IPS-15b (cell line): Measurements from ENCODE around the gene COPS9.
A peak's percentile ranks its signal among the peaks of the same experiment; 100 is the strongest.

ENCODE experiments used
- H3K27me3 ChIP-seq: one replicate; pipeline ENCODE4 v1.6.1; 2013; ENCODE audit warnings: low read length; ENCODE audit not compliant: control insufficient read depth, insufficient read depth
- H3K36me3 ChIP-seq: one replicate; pipeline ENCODE4 v1.6.1; 2013; ENCODE audit warnings: low read length; ENCODE audit not compliant: control insufficient read depth, insufficient read depth
- H3K4me1 ChIP-seq: one replicate; pipeline ENCODE4 v1.6.1; 2013; ENCODE audit warnings: mild to moderate bottlenecking, low read length; ENCODE audit not compliant: control insufficient read depth, insufficient read depth
- H3K4me3 ChIP-seq: one replicate; pipeline ENCODE4 v1.5.1; 2013; ENCODE audit warnings: low read depth, low read length
- H3K9ac ChIP-seq: one replicate; pipeline ENCODE4 v1.6.1; 2013; ENCODE audit warnings: low read depth, mild to moderate bottlenecking, low read length
- H3K9me3 ChIP-seq: one replicate; pipeline ENCODE4 v1.6.1; 2013; ENCODE audit warnings: mild to moderate bottlenecking, low read length; ENCODE audit not compliant: control insufficient read depth, insufficient read depth

The COPS9 gene

DNA sequence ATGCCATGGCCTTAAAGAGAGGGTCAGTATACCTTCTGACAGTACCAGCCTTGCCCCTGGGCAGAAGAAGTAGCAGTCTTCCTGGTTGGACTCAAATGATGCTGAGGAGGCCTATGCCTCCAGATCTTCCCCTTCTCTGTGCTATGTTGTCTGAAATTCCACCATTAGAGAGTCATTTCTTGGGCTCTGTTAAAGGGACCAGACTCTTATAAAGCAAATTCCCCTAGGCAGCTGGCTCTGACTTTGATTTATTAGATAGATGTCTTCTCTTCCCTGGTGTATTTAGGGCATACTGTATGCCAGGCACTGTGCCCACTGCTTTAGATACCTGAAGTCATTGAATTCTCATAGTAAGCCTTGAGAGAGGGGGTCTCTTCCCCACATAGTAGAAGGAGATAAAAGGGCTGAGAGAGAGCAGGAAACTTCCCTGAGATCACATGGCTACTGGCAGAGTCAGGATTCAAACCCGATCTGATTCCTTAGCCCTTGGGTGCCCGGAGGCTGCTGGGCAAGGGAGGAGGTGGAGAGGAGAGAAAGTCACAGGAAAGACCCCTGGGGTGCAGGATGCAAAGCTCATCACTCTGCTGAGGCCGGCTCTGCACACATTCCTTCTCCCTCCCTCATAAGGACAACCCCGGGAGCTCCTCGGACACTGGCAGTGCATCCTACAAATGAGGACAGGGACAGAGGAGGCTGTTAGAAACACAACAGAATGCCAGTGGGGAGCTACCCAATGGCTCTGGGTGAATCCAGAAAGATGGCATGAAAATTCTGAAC, 23.0 kb downstream of the COPS9 start:
- H3K36me3 ChIP-seq, result no peaks in the 10 kb centered on the region
- H3K4me3 ChIP-seq, result no peak overlapping the region
- no peaks in the 10 kb centered on the region for H3K9me3 ChIP-seq
- H3K27me3 ChIP-seq, result no peaks in the 10 kb centered on the region
- H3K4me1 ChIP-seq, result no peaks in the 10 kb centered on the region
- no peak overlapping the region for H3K9ac ChIP-seq

DNA sequence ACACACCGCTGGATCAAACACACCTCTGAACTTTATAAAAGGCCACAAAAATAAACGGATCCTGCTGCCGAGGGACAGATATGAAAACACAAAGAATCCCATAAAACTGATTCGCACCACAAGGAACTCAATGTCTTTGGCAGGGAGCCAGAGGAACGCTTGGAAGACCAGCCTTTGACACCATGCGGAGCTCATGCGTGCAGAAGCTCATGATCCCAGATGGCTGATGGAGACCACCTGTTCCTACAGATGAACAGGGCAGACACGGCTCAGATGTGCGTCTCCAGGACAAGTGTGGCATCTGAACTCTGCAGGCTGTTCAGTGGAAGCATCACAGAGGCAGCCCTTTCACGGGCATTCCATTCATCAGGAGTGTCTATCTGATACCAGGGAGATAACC, 24.9 kb downstream of the COPS9 start:
- Histone ChIP-seq H3K9me3 (no peaks in the 10 kb centered on the region), H3K27me3 (no peaks in the 10 kb centered on the region), H3K36me3 (no peaks in the 10 kb centered on the region), H3K4me1 (no peaks in the 10 kb centered on the region), H3K9ac (no peak overlapping the region), H3K4me3 (no peak overlapping the region)

DNA sequence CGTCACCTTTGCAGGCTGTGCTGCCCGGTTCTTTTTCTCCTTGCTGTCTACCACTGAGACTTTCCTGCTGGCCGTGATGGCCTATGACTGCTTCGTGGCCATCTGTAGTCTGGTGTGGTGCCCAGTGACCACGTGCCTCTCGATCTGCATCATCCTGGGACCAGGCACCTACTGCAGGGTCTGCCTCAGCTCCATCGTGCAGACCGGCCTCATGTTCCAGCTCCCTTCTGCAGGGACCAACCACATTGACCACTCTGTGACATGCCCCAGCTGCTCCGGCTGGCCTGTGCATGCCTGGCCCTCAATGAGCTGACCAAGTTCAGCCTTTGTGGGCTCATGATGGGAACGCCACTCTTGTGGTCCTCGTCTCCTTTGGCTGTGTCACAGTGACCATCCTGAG, 26.7 kb downstream of the COPS9 start:
- H3K4me1 ChIP-seq, result no peaks in the 10 kb centered on the region
- H3K9me3 ChIP-seq, result no peaks in the 10 kb centered on the region
- H3K9ac ChIP-seq, result no peak overlapping the region
- H3K4me3 ChIP-seq, result no peak overlapping the region
- no peaks in the 10 kb centered on the region for H3K27me3 ChIP-seq
- H3K36me3 ChIP-seq, result no peaks in the 10 kb centered on the region

DNA sequence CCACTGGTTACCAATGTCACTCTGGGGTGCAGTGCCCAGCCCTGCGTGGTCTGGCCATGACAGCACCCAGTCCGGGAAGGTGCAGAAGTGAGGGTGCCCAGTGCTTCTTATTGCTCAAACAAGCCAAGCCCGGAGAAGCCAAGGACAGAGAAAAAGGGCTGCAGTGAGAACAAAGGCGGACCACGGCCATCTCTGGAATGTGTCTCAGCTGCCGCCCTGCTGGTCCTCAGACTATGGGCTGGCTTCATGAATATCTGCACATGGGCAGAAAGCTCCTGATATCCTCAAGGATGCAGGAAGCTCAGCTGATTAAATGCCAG, 28.7 kb downstream of the COPS9 start:
- Histone ChIP-seq H3K27me3 (no peaks in the 10 kb centered on the region), H3K36me3 (no peaks in the 10 kb centered on the region), H3K9ac (no peak overlapping the region), H3K4me1 (no peaks in the 10 kb centered on the region), H3K4me3 (no peak overlapping the region), H3K9me3 (no peaks in the 10 kb centered on the region)

DNA sequence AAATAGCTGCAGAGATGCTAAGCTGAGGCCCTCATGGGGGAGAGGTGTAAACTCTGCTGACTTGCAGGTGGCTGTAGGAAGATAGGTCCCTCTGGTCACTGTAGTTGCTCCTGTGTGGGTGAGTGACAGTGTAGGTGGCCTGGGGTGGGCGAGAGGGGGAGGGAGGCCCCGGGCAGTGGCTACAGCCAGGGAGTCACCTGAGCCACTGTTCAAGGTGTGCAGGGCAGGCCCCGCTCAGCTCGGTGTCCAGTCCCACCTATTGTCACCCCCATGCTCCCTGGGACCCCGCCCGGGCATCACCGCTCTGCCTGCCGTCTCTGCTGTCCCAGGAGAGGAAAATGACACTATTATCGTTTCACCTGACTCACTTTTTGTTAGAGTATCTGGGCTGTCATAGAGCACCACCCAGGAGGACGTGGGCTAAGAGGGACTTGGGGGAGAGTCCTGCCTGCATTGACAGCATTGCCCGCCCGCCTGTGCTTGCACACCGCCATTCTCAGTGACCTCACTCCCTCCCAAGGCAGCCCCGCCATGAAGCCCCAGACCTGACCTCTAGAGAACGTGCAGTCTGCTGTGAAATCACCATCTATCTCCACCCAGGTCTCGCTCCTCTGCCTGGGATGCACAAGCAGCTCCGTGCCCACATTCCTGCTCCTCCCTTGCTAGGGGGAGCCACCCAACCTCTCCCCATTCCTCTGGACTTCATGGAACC, 29.2 kb downstream of the COPS9 start:
- Histone ChIP-seq H3K4me3 (no peak overlapping the region), H3K4me1 (no peaks in the 10 kb centered on the region), H3K9ac (no peak overlapping the region), H3K27me3 (no peaks in the 10 kb centered on the region), H3K9me3 (no peaks in the 10 kb centered on the region), H3K36me3 (no peaks in the 10 kb centered on the region)

DNA sequence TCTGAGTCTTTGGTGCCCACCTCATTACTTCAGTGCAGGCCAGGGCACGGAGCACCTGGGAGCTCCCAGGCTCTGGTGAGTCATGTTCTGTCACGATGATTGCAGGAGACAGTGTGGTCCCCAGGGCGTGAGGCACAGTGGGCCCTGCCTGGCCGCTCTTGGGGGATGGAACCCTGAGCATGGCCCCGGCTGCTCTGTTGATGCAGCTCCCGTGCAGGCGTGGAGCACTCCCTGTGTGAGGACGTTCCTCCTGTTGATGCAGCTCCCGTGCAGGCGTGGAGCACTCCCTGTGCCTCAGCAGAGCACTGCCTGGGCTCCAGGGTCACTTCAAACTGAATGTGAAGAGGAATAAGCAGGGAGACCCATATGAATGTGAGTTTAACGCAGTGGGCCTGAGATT, 30.1 kb downstream of the COPS9 start:
- Histone ChIP-seq H3K9me3 (no peaks in the 10 kb centered on the region), H3K4me3 (no peak overlapping the region), H3K9ac (no peak overlapping the region), H3K27me3 (no peaks in the 10 kb centered on the region), H3K4me1 (no peaks in the 10 kb centered on the region), H3K36me3 (no peaks in the 10 kb centered on the region)

DNA sequence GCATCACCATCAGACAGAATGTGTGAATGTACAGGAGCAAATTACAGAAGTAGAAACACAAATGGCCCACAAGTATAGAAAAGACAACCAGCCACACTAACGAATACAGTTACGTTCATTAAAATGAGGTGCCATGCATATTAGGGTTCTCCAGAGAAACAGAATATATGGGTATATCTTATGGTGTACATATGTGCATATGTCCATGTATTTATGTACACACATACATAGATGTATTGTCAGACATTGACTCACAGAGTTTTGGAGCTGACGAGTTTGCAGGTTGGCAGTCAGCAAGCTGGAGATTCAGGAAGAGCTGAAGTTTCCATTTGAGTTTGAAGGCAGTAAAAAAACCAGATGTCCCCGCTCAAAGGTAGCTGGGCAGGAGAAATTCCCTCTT, 33.0 kb downstream of the COPS9 start:
- Histone ChIP-seq H3K36me3 (no peaks in the 10 kb centered on the region), H3K4me3 (no peak overlapping the region), H3K9me3 (no peaks in the 10 kb centered on the region), H3K27me3 (no peaks in the 10 kb centered on the region), H3K4me1 (no peaks in the 10 kb centered on the region), H3K9ac (no peak overlapping the region)

DNA sequence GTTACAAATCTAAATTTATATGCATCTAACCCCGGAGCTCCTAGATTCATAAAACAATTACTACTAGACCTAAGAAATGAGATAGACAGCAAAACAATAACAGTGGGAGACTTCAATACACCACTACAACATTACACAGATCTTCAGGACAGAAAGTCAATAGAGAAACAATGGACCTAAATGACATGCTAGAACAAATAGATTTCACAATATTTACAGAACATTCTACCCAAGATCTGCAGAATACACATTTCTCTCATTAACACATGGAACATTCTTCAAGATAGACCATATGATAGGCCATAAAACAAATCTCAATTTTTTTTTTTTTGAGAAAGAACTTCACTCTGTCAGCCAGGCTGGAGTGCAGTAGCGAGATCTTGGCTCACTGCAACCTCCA, 37.8 kb downstream of the COPS9 start:
- Histone ChIP-seq H3K4me3 (no peak overlapping the region), H3K9me3 (no peaks in the 10 kb centered on the region), H3K27me3 (peaks cover 25% of the 10 kb centered on the region), H3K36me3 (no peaks in the 10 kb centered on the region), H3K9ac (no peak overlapping the region), H3K4me1 (no peaks in the 10 kb centered on the region)

DNA sequence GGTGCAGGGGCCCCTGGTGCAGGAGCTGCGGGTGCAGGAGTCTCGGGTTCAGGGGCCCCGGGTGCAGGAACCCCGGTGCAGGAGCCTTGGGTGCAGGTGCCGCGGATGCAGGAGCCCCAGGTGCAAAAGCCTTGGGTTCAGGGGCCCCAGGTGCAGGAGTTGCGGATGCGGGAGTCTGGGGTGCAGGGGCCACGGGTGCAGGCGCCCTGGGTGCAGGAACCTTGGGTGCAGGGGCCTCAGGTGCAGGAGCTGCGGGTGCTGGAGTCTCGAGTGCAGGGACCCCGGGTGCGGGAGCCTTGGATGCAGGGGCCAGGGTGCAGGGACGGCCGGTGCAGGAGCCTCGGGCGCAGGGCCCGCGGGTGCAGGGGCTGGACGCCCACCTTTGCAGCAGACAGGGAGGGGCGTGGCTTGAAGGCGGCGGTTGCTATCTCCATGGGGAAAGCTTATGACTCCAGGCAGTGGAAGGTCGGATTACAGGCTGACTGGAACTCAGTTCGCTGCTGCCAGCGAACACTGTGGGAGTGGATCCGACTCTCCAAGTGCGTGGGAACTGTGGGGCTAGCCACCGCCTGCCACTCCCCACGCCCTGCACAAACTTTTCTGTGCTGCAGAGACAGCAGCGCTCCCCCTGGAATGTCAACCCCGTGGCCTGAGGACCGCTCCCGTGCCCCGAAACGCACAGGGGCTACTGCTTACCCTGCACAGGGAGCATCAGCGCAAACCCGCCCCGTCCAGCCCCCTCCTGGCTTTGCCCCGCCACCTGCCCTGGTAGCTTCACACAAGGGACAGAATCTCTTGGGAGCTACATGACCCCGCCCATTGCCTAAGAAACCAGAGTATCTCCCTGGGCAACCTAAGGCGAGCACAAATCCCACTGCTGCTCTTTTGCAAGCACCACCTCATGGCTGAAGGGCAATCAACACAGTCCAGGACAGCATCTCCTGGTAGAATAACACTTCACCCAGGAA, 40.3 kb downstream of the COPS9 start:
- Histone ChIP-seq H3K9me3 (no peaks in the 10 kb centered on the region), H3K4me3 (peak overlapping the region; percentile 82), H3K9ac (no peak overlapping the region), H3K4me1 (no peaks in the 10 kb centered on the region), H3K36me3 (no peaks in the 10 kb centered on the region), H3K27me3 (peaks cover 25% of the 10 kb centered on the region)

DNA sequence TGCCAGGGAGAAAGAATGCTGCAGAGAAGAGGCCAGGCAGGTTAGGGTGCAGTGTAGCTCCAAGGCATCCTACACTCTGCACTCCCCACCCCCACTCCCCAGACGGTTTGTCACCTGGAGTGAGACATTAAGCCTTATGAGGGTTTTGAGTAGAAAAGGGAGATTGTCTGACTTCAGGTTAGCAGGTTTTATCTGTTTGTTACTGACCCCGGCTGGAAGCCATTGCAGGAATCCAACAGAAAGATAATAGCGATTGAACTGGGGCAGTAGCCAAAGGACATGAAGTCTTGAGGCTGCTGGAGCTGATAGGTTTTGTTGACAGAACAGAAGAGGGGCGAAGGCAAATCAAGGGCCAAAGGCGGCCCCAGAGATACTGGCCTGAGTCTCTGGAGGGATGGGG, 46.8 kb downstream of the COPS9 start:
- H3K27me3 ChIP-seq, result peaks cover 3% of the 10 kb centered on the region
- H3K4me3 ChIP-seq, result no peak overlapping the region
- no peaks in the 10 kb centered on the region for H3K36me3 ChIP-seq
- peaks cover 2% of the 10 kb centered on the region for H3K4me1 ChIP-seq
- H3K9me3 ChIP-seq, result no peaks in the 10 kb centered on the region
- no peak overlapping the region for H3K9ac ChIP-seq

DNA sequence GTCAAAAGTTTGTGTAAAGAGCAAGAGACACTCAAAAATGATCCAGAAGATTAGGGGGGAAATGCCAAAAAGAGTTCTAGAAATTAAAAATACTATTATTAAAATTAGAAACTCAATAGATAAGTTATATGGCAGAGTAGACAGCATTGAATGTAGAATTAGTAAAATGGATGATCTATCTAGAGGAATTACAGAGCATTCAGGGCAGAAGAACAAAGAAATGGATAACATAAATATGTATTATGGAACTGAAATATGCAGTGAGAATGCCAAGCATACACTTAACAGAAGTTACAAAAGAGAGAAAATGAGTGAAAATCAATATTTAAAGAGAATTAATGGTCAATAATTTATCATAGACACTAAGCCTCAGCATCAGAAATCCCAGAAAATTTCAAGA, 49.5 kb downstream of the COPS9 start:
- Histone ChIP-seq H3K27me3 (no peaks in the 10 kb centered on the region), H3K36me3 (no peaks in the 10 kb centered on the region), H3K9ac (no peak overlapping the region), H3K4me3 (no peak overlapping the region), H3K4me1 (peaks cover 2% of the 10 kb centered on the region), H3K9me3 (no peaks in the 10 kb centered on the region)
